ENCODE results near the gene SS18L1.

- no peak for TF ChIP-seq CREB5 (CRISPR knock-in tag; IDR thresholded peaks at IDR 0.05; ENCODE audit: low read depth)
- TF ChIP-seq ESRRG (CRISPR knock-in tag; IDR thresholded peaks at IDR 0.05): no peak
- no peak for TF ChIP-seq TCF4 (CRISPR knock-in tag; IDR thresholded peaks at IDR 0.05; ENCODE audit: borderline replicate concordance)
- no peak for TF ChIP-seq ZC3H10 (CRISPR knock-in tag; IDR thresholded peaks at IDR 0.05)
These were observed 15.1 kb upstream of the SS18L1 start for GRCh38 chr20:62128502-62128901.

Data from SK-N-SH treated with all-trans-retinoic acid at 6 μM for 48 hours (cell line).